Muscle layer of duodenum (tissue), 2 donors: ENCODE results near the gene SOST.

Experiments
- H3K27ac ChIP-seq: one replicate; pipeline ENCODE4 v1.7.0; 2013; ENCODE audit warnings: mild to moderate bottlenecking, low read length
- H3K27me3 ChIP-seq: one replicate; pipeline ENCODE4 v1.7.0; 2013; ENCODE audit warnings: low read depth, mild to moderate bottlenecking, control low read depth, low read length
- H3K36me3 ChIP-seq, 2 donors: one replicate each; pipeline ENCODE4 v1.7.0; 2013; ENCODE audit warnings: low read length in 2 of 2, control low read depth in 1 of 2, mild to moderate bottlenecking in 1 of 2; ENCODE audit not compliant: insufficient read depth in 2 of 2, control insufficient read depth in 1 of 2
- H3K4me1 ChIP-seq, 2 donors: one replicate each; pipeline ENCODE4 v1.7.0; 2013; ENCODE audit warnings: low read length in 2 of 2, mild to moderate bottlenecking in 2 of 2, control low read depth in 1 of 2, moderate library complexity in 1 of 2; ENCODE audit not compliant: insufficient read depth in 2 of 2, control insufficient read depth in 1 of 2
- H3K4me3 ChIP-seq, 2 donors: one replicate each; pipeline ENCODE4 v1.7.0; 2013; ENCODE audit warnings: low read length in 2 of 2, low read depth in 1 of 2, mild to moderate bottlenecking in 1 of 2
- H3K9me3 ChIP-seq, 2 donors: one replicate each; pipeline ENCODE4 v1.7.0; 2013; ENCODE audit warnings: low read length in 2 of 2, control low read depth in 1 of 2, mild to moderate bottlenecking in 1 of 2; ENCODE audit not compliant: control insufficient read depth in 1 of 2
- donor health status: healthy.

SOST gene

GRCh38 chr17:43736389-43736788, 22.2 kb downstream of the SOST start:
- Histone ChIP-seq H3K4me1 (no peaks in the 10 kb centered on the region), H3K4me3 (no peak overlapping the region), H3K27me3 (no peaks in the 10 kb centered on the region), H3K36me3 (no peaks in the 10 kb centered on the region), H3K27ac (no peak overlapping the region), H3K9me3 (no peaks in the 10 kb centered on the region)

GRCh38 chr17:43734376-43734775, 24.2 kb downstream of the SOST start:
- no peak overlapping the region for H3K27ac ChIP-seq
- H3K27me3 ChIP-seq = no peaks in the 10 kb centered on the region
- no peaks in the 10 kb centered on the region for H3K4me1 ChIP-seq
- no peaks in the 10 kb centered on the region for H3K36me3 ChIP-seq
- no peak overlapping the region for H3K4me3 ChIP-seq
- H3K9me3 ChIP-seq = no peaks in the 10 kb centered on the region

- Histone ChIP-seq H3K4me1 (no peaks in the 10 kb centered on the region), H3K4me3 (no peak overlapping the region), H3K27ac (no peak overlapping the region), H3K9me3 (no peaks in the 10 kb centered on the region), H3K27me3 (no peaks in the 10 kb centered on the region), H3K36me3 (no peaks in the 10 kb centered on the region)
These were observed 24.6 kb downstream of the SOST start for GRCh38 chr17:43733956-43734355.

GRCh38 chr17:43732958-43733357, 25.6 kb downstream of the SOST start:
- Histone ChIP-seq H3K27me3 (no peaks in the 10 kb centered on the region), H3K27ac (no peak overlapping the region), H3K36me3 (no peaks in the 10 kb centered on the region), H3K4me1 (no peaks in the 10 kb centered on the region), H3K4me3 (no peak overlapping the region), H3K9me3 (no peaks in the 10 kb centered on the region)

DNA sequence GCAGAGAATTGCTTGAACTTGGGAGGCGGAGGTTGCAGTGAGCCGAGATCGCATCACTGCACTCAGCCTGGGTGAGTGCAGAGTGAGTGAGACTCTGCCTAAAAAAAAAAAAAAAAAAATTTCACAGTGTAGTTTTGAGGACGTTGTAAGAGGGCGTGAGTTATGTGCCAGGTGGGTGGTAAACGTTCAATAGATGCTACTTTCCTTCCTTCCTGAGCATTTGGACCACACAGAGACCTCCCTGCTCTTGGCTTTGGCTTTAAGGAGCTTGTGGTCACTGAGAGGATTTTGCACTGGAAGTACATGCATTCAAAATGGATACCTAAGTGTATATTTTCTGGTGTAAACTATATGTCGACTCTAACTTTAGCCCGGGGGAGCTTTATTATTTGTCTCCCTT, 30.5 kb downstream of the SOST start:
- Histone ChIP-seq H3K27ac (no peak overlapping the region), H3K4me3 (no peak overlapping the region), H3K9me3 (no peaks in the 10 kb centered on the region), H3K36me3 (no peaks in the 10 kb centered on the region), H3K27me3 (no peaks in the 10 kb centered on the region), H3K4me1 (no peaks in the 10 kb centered on the region)

DNA sequence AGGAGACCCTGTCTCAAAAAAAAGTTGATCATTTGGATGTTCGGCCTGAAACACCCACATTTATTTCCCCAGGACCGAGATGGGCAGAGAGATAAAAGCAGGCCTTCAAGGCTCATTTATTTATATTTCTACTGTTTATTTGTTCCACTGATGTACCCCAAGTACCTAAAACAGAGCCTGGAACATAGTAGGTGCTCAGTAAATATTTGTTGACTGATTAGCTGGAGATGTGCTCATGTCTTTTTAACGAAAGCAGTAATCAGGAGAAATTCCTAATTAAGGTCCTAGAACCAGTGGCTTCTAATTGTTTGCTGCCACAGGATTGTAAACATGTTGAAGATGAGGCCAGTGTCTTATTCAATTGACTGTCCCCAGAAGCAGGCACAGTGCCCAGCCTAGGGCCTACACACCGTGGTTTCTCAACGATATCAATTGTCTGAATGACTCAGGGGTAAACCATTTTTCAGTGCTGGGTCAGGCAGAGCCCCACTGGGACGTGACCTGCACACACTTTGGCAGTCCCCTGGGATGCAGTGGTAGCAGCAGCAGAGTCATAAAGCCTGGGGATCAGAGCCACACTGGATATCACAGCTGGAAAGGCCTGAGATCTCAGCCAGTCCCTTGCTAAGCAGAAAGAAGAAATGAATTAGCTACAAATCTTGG, 34.8 kb downstream of the SOST start:
- H3K4me3 ChIP-seq = no peak overlapping the region
- H3K9me3 ChIP-seq = no peaks in the 10 kb centered on the region
- H3K4me1 ChIP-seq = peaks cover 0 to 5% of the 10 kb centered on the region in 2 donors
- H3K27me3 ChIP-seq = no peaks in the 10 kb centered on the region
- no peak overlapping the region for H3K27ac ChIP-seq
- H3K36me3 ChIP-seq = no peaks in the 10 kb centered on the region

GRCh38 chr17:43722870-43723665, 35.5 kb downstream of the SOST start:
- Histone ChIP-seq H3K27ac (no peak overlapping the region), H3K27me3 (no peaks in the 10 kb centered on the region), H3K36me3 (no peaks in the 10 kb centered on the region), H3K4me3 (no peak overlapping the region), H3K4me1 (peaks cover 0 to 5% of the 10 kb centered on the region in 2 donors), H3K9me3 (no peaks in the 10 kb centered on the region)

GRCh38 chr17:43722269-43722619, 36.3 kb downstream of the SOST start:
- H3K36me3 ChIP-seq = no peaks in the 10 kb centered on the region
- H3K27ac ChIP-seq = no peak overlapping the region
- H3K4me1 ChIP-seq = peaks cover 0 to 5% of the 10 kb centered on the region in 2 donors
- no peaks in the 10 kb centered on the region for H3K27me3 ChIP-seq
- no peak overlapping the region for H3K4me3 ChIP-seq
- H3K9me3 ChIP-seq = no peaks in the 10 kb centered on the region

GRCh38 chr17:43721537-43722268, 36.9 kb downstream of the SOST start:
- peaks cover 0 to 5% of the 10 kb centered on the region in 2 donors for H3K4me1 ChIP-seq
- no peak overlapping the region for H3K27ac ChIP-seq
- H3K9me3 ChIP-seq = no peaks in the 10 kb centered on the region
- no peaks in the 10 kb centered on the region for H3K27me3 ChIP-seq
- H3K4me3 ChIP-seq = no peak overlapping the region
- H3K36me3 ChIP-seq = no peaks in the 10 kb centered on the region

GRCh38 chr17:43720311-43721060, 38.1 kb downstream of the SOST start:
- H3K4me3 ChIP-seq = peak overlapping the region; percentile 72 to 81

DNA sequence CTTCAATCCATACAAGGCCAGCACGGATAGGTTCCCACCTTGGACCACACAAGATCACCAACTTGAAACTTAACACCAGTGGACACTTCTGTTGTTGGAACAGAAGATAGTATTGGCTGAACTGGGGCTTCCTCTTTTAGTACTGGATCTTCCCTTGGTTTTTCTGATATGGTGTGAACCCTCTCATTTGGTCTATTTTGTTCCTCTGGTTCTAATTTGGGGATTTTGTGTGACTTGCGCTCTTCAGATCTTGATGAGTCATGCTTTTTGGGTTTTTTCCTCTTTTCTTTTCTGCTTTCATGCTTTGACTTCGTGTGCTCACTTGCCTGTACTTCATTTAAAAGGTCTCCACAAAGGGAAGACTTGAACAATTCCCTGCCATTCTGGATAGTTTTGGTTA, 39.0 kb downstream of the SOST start:
- no peaks in the 10 kb centered on the region for H3K9me3 ChIP-seq
- H3K36me3 ChIP-seq = no peaks in the 10 kb centered on the region
- H3K4me3 ChIP-seq = no peak overlapping the region
- H3K27ac ChIP-seq = no peak overlapping the region
- peaks cover 0 to 5% of the 10 kb centered on the region in 2 donors for H3K4me1 ChIP-seq
- H3K27me3 ChIP-seq = no peaks in the 10 kb centered on the region

More at GRCh38 chr17:43720311-43721060, 38.1 kb downstream of the SOST start:
- Histone ChIP-seq H3K9me3 (no peaks in the 10 kb centered on the region), H3K36me3 (no peaks in the 10 kb centered on the region), H3K27me3 (no peaks in the 10 kb centered on the region), H3K27ac (peak overlapping the region; percentile 84), H3K4me1 (peaks cover 0 to 5% of the 10 kb centered on the region in 2 donors)
